ENCODE results near the gene INA. TPM values are rescaled to one million over a fixed set of nuclear protein-coding genes. Genes with fewer than 3 reads are reported as not detected.

INA gene
- total and polyA plus RNA-seq, 2 experiments from 2014 or later = 10.0 to 25.1 TPM

DNA sequence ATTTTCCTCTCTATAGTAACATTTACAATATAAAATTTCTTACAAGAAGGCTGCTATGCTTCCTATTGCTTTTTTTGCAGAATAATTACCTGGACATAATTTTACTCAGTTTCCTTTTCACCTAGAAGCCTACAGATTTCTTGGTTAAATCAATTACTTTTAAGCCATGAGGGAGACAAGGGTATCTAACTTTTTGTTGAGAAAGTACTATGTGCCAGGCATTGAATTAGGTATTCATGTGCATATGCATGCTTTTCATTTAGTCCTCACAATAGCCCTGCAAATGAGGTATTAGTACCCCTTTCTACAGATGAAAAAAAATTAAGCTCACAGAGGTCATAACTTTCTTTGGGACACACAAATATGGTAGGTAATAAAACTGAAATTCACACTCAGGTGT is 57.6 kb downstream of the INA start:
- no peaks in the 10 kb centered on the region for H3K9me3 Mint-ChIP-seq
- TF ChIP-seq NANOG (IDR thresholded peaks at IDR 0.05; ENCODE audit: borderline replicate concordance) (no peak), ZNF331 (CRISPR knock-in tag; IDR thresholded peaks at IDR 0.05; ENCODE audit: low read depth) (no peak)
- ATAC-seq = no peak
- no peaks in the 10 kb centered on the region for H3K4me1 Mint-ChIP-seq
- H3K36me3 Mint-ChIP-seq (ENCODE audit: low read depth) = peaks cover 56% of the 10 kb centered on the region
- Histone ChIP-seq H3K9me2 (ENCODE audit: insufficient read depth) (no peaks in the 10 kb centered on the region), H2AFZ (no peak overlapping the region), H3K27ac (ENCODE audit: low read depth) (no peak overlapping the region), H3K79me2 (replicated peaks; ENCODE audit: insufficient read depth) (no peaks in the 10 kb centered on the region), H3F3A (replicated peaks; ENCODE audit: low read depth) (no peaks in the 10 kb centered on the region), H3K4me3 (no peak overlapping the region), H4K20me1 (replicated peaks; ENCODE audit: insufficient read depth) (0 out of 2 replicates have a peak, but pooled peaks cover 6% of the 10 kb centered on the region), H3K4me2 (no peak overlapping the region), H3K4me1 (ENCODE audit: insufficient read depth) (no peaks in the 10 kb centered on the region), H3K36me3 (ENCODE audit: insufficient read depth) (peaks cover 8% of the 10 kb centered on the region), H3K27me3 (ENCODE audit: insufficient read depth) (no peaks in the 10 kb centered on the region)
- no peaks in the 10 kb centered on the region for H3K27me3 Mint-ChIP-seq (ENCODE audit: insufficient read depth, low read depth, poor library complexity)
- no peak for DNase-seq (ENCODE audit: low spot score)
- no peak overlapping the region for H3K27ac Mint-ChIP-seq
- no peak overlapping the region for H3K4me3 Mint-ChIP-seq

DNA sequence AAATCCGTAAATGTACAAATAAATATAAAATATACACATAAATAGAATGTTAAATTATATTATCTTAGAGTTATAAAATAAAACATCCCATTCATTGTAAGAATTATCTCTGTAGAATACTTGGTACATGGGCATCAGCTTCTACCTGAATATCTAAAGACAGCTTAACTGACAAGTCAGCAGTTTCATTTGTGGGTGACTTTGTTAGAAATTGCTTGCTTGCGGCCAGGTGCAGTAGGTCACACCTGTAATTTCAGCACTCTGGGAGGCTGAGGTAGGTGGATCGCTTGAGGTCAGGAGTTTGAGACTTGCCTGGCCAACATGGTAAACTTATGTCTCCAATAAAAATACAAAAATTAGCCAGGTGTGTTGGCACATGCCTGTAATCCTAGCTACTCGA is 59.4 kb downstream of the INA start:
- H3K36me3 Mint-ChIP-seq (ENCODE audit: low read depth) = peaks cover 47% of the 10 kb centered on the region
- no peaks in the 10 kb centered on the region for H3K9me3 Mint-ChIP-seq

More for the DNA sequence above, 59.4 kb downstream of the INA start:
- H3K4me1 Mint-ChIP-seq = no peaks in the 10 kb centered on the region
- H3K9me2 ChIP-seq (ENCODE audit: insufficient read depth) = no peaks in the 10 kb centered on the region
- H3K4me1 ChIP-seq (ENCODE audit: insufficient read depth) = no peaks in the 10 kb centered on the region
- DNase-seq (ENCODE audit: low spot score) (no peak), ATAC-seq (no peak)
- no peak overlapping the region for H2AFZ ChIP-seq
- H3K27me3 ChIP-seq (ENCODE audit: insufficient read depth) = no peaks in the 10 kb centered on the region
- no peak overlapping the region for H3K4me3 Mint-ChIP-seq
- no peaks in the 10 kb centered on the region for H3K27me3 Mint-ChIP-seq (ENCODE audit: insufficient read depth, low read depth, poor library complexity)
- peaks cover 5% of the 10 kb centered on the region; the same call in 1 of the 2 replicates for H3K36me3 ChIP-seq (ENCODE audit: insufficient read depth)
- TF ChIP-seq EZH2 (IDR thresholded peaks at IDR 0.05; ENCODE audit: low read depth, unreplicated experiment) = no peak
- TF ChIP-seq ZNF331 (CRISPR knock-in tag; IDR thresholded peaks at IDR 0.05; ENCODE audit: low read depth) = no peak
- TF ChIP-seq POLR2AphosphoS5 (IDR thresholded peaks at IDR 0.05; ENCODE audit: low read depth) = no peak
- no peak for TF ChIP-seq JUNB (IDR thresholded peaks at IDR 0.05; ENCODE audit: unreplicated experiment)
- TF ChIP-seq, protein P1, sequence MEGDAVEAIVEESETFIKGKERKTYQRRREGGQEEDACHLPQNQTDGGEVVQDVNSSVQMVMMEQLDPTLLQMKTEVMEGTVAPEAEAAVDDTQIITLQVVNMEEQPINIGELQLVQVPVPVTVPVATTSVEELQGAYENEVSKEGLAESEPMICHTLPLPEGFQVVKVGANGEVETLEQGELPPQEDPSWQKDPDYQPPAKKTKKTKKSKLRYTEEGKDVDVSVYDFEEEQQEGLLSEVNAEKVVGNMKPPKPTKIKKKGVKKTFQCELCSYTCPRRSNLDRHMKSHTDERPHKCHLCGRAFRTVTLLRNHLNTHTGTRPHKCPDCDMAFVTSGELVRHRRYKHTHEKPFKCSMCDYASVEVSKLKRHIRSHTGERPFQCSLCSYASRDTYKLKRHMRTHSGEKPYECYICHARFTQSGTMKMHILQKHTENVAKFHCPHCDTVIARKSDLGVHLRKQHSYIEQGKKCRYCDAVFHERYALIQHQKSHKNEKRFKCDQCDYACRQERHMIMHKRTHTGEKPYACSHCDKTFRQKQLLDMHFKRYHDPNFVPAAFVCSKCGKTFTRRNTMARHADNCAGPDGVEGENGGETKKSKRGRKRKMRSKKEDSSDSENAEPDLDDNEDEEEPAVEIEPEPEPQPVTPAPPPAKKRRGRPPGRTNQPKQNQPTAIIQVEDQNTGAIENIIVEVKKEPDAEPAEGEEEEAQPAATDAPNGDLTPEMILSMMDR (conservative IDR thresholded peaks at IDR 0.05; ENCODE audit: low read depth in 2 of 2) = no peak
- TF ChIP-seq, protein P2, sequence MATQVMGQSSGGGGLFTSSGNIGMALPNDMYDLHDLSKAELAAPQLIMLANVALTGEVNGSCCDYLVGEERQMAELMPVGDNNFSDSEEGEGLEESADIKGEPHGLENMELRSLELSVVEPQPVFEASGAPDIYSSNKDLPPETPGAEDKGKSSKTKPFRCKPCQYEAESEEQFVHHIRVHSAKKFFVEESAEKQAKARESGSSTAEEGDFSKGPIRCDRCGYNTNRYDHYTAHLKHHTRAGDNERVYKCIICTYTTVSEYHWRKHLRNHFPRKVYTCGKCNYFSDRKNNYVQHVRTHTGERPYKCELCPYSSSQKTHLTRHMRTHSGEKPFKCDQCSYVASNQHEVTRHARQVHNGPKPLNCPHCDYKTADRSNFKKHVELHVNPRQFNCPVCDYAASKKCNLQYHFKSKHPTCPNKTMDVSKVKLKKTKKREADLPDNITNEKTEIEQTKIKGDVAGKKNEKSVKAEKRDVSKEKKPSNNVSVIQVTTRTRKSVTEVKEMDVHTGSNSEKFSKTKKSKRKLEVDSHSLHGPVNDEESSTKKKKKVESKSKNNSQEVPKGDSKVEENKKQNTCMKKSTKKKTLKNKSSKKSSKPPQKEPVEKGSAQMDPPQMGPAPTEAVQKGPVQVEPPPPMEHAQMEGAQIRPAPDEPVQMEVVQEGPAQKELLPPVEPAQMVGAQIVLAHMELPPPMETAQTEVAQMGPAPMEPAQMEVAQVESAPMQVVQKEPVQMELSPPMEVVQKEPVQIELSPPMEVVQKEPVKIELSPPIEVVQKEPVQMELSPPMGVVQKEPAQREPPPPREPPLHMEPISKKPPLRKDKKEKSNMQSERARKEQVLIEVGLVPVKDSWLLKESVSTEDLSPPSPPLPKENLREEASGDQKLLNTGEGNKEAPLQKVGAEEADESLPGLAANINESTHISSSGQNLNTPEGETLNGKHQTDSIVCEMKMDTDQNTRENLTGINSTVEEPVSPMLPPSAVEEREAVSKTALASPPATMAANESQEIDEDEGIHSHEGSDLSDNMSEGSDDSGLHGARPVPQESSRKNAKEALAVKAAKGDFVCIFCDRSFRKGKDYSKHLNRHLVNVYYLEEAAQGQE (IDR thresholded peaks at IDR 0.05; ENCODE audit: unreplicated experiment) = no peak
- no peak for TF ChIP-seq ZNF114 (CRISPR knock-in tag; IDR thresholded peaks at IDR 0.05)
- TF ChIP-seq, protein P3, sequence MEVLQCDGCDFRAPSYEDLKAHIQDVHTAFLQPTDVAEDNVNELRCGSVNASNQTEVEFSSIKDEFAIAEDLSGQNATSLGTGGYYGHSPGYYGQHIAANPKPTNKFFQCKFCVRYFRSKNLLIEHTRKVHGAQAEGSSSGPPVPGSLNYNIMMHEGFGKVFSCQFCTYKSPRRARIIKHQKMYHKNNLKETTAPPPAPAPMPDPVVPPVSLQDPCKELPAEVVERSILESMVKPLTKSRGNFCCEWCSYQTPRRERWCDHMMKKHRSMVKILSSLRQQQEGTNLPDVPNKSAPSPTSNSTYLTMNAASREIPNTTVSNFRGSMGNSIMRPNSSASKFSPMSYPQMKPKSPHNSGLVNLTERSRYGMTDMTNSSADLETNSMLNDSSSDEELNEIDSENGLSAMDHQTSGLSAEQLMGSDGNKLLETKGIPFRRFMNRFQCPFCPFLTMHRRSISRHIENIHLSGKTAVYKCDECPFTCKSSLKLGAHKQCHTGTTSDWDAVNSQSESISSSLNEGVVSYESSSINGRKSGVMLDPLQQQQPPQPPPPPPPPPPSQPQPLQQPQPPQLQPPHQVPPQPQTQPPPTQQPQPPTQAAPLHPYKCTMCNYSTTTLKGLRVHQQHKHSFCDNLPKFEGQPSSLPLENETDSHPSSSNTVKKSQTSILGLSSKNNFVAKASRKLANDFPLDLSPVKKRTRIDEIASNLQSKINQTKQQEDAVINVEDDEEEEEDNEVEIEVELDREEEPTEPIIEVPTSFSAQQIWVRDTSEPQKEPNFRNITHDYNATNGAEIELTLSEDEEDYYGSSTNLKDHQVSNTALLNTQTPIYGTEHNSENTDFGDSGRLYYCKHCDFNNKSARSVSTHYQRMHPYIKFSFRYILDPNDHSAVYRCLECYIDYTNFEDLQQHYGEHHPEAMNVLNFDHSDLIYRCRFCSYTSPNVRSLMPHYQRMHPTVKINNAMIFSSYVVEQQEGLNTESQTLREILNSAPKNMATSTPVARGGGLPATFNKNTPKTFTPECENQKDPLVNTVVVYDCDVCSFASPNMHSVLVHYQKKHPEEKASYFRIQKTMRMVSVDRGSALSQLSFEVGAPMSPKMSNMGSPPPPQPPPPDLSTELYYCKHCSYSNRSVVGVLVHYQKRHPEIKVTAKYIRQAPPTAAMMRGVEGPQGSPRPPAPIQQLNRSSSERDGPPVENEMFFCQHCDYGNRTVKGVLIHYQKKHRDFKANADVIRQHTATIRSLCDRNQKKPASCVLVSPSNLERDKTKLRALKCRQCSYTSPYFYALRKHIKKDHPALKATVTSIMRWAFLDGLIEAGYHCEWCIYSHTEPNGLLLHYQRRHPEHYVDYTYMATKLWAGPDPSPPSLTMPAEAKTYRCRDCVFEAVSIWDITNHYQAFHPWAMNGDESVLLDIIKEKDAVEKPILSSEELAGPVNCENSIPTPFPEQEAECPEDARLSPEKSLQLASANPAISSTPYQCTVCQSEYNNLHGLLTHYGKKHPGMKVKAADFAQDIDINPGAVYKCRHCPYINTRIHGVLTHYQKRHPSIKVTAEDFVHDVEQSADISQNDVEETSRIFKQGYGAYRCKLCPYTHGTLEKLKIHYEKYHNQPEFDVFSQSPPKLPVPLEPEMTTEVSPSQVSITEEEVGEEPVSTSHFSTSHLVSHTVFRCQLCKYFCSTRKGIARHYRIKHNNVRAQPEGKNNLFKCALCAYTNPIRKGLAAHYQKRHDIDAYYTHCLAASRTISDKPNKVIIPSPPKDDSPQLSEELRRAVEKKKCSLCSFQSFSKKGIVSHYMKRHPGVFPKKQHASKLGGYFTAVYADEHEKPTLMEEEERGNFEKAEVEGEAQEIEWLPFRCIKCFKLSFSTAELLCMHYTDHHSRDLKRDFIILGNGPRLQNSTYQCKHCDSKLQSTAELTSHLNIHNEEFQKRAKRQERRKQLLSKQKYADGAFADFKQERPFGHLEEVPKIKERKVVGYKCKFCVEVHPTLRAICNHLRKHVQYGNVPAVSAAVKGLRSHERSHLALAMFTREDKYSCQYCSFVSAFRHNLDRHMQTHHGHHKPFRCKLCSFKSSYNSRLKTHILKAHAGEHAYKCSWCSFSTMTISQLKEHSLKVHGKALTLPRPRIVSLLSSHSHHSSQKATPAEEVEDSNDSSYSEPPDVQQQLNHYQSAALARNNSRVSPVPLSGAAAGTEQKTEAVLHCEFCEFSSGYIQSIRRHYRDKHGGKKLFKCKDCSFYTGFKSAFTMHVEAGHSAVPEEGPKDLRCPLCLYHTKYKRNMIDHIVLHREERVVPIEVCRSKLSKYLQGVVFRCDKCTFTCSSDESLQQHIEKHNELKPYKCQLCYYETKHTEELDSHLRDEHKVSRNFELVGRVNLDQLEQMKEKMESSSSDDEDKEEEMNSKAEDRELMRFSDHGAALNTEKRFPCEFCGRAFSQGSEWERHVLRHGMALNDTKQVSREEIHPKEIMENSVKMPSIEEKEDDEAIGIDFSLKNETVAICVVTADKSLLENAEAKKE (CRISPR knock-in tag; IDR thresholded peaks at IDR 0.05) = no peak
- no peak for TF ChIP-seq EZH2phosphoT487 (IDR thresholded peaks at IDR 0.05; ENCODE audit: unreplicated experiment)
- no peak for TF ChIP-seq CREB1 (CRISPR knock-in tag; IDR thresholded peaks at IDR 0.05; ENCODE audit: low read depth)
- H3K27ac ChIP-seq (ENCODE audit: low read depth) = no peak overlapping the region
- H3K27ac Mint-ChIP-seq = no peak overlapping the region
- H3K4me3 ChIP-seq = no peak overlapping the region
- H4K20me1 ChIP-seq (replicated peaks; ENCODE audit: insufficient read depth) = 0 out of 2 replicates have a peak, but pooled peaks cover 6% of the 10 kb centered on the region
- no peaks in the 10 kb centered on the region for H3K79me2 ChIP-seq (replicated peaks; ENCODE audit: insufficient read depth)
- H3K4me2 ChIP-seq = no peak overlapping the region
- no peaks in the 10 kb centered on the region for H3F3A ChIP-seq (replicated peaks; ENCODE audit: low read depth)
